H1 (cell line): ENCODE measurements around the gene USPL1. TPM values are rescaled to one million over a fixed set of nuclear protein-coding genes. Genes with fewer than 3 reads are reported as not detected.

Experiments
- CTCF ChIA-PET: fragments of 300-600 bp; sonication (Branson Sonifier 250); formaldehyde crosslinking; loops from one replicate; lab custom pipeline; 2021; ENCODE audit not compliant: partially characterized antibody; lab: Charles Lee
- POLR2A ChIA-PET: fragments of 300-600 bp; sonication (Branson Sonifier 250); formaldehyde crosslinking; loops from one replicate; lab custom pipeline; 2021; ENCODE audit warnings: inconsistent platforms; ENCODE audit not compliant: partially characterized antibody; lab: Charles Lee
- DNase-seq, 2 experiments: peaks; one replicate each; pipeline versions ENCODE4 v3.0.0 to v3.0.0-alpha.2; 2010 to 2022; ENCODE audit warnings: low spot score in 2 of 2, low read depth in 1 of 2, mixed read lengths in 1 of 2
- FAIRE-seq: peaks from 2 replicates; lab custom pipeline; 2011; peaks lifted over from hg19 to GRCh38; lab: Jason Lieb, UNC
- H2AFZ ChIP-seq: 2 replicates; pipeline ENCODE4 v1.8.1; 2012; ENCODE audit warnings: low read length, inconsistent platforms
- H2AK5ac ChIP-seq: 2 replicates; pipeline ENCODE4 v1.6.1; 2013; ENCODE audit warnings: low read depth, low read length
- H2BK120ac ChIP-seq: replicated peaks from 2 replicates; pipeline ENCODE3; 2013; ENCODE audit warnings: low read depth, low read length, inconsistent platforms
- H2BK12ac ChIP-seq: 2 replicates; pipeline ENCODE4 v1.6.1; 2013; ENCODE audit warnings: low read depth, low read length
- H2BK15ac ChIP-seq: 2 replicates; pipeline ENCODE4 v1.6.1; 2013; ENCODE audit warnings: low read length
- H2BK20ac ChIP-seq: 2 replicates; pipeline ENCODE4 v1.6.1; 2013; ENCODE audit warnings: low read length
- H2BK5ac ChIP-seq: 2 replicates; pipeline ENCODE4 v1.6.1; 2013; ENCODE audit warnings: low read depth, low read length
- H3K14ac ChIP-seq: 2 replicates; pipeline ENCODE4 v1.6.1; 2013; ENCODE audit warnings: inconsistent platforms; ENCODE audit not compliant: insufficient read length
- H3K18ac ChIP-seq: 2 replicates; pipeline ENCODE4 v1.6.1; 2013; ENCODE audit warnings: low read length; ENCODE audit errors: extremely low read depth
- H3K23ac ChIP-seq: 2 replicates; pipeline ENCODE4 v1.6.1; 2013; ENCODE audit warnings: inconsistent platforms; ENCODE audit not compliant: insufficient read length
- H3K23me2 ChIP-seq: 2 replicates; pipeline ENCODE4 v1.6.1; 2013; ENCODE audit warnings: low read depth, low read length
- H3K27ac ChIP-seq: 2 replicates; pipeline ENCODE4 v1.6.1; 2011; ENCODE audit warnings: low read depth, low read length, inconsistent platforms
- H3K27me3 ChIP-seq, 4 experiments: replicated peaks in 1 of 4; 1 replicate in 1 of 4; 2 replicates in 3 of 4; pipeline versions ENCODE4 v1.6.1 to v1.8.1; 2011 to 2013; ENCODE audit warnings: low read length in 3 of 4, mild to moderate bottlenecking in 3 of 4, inconsistent platforms in 2 of 4, mixed read lengths in 2 of 4, moderate library complexity in 1 of 4; ENCODE audit not compliant: control insufficient read depth in 3 of 4, insufficient read depth in 3 of 4; ENCODE audit errors: extremely low read depth in 1 of 4
- H3K36me3 ChIP-seq, 4 experiments: 2 replicates each; pipeline versions ENCODE4 v1.6.1 to v1.8.1; 2011 to 2013; ENCODE audit warnings: mild to moderate bottlenecking in 4 of 4, low read length in 3 of 4, moderate library complexity in 2 of 4, control low read depth in 1 of 4, inconsistent platforms in 1 of 4; ENCODE audit not compliant: insufficient read depth in 4 of 4, control insufficient read depth in 2 of 4
- H3K4ac ChIP-seq: replicated peaks from 2 replicates; pipeline ENCODE3; 2013; ENCODE audit warnings: low read length, low read depth, mixed read lengths, inconsistent platforms; ENCODE audit not compliant: insufficient read length
- H3K4me1 ChIP-seq, 4 experiments: replicated peaks in 1 of 4; 1 replicate in 1 of 4; 2 replicates in 3 of 4; pipeline versions ENCODE4 v1.6.1 to v1.8.1; 2011 to 2013; ENCODE audit warnings: low read length in 3 of 4, inconsistent platforms in 2 of 4, mixed read lengths in 1 of 4; ENCODE audit not compliant: insufficient read depth in 4 of 4, control insufficient read depth in 3 of 4
- H3K4me2 ChIP-seq, 2 experiments: 2 replicates each; pipeline versions ENCODE4 v1.6.1 to v1.8.1; 2011 to 2013; ENCODE audit warnings: low read depth in 2 of 2, low read length in 2 of 2, control low read depth in 1 of 2, inconsistent platforms in 1 of 2, mild to moderate bottlenecking in 1 of 2; ENCODE audit not compliant: insufficient read depth in 1 of 2
- H3K4me3 ChIP-seq, 4 experiments: fragments of 200-600, 300-600 bp in 1 of 4; sonication (generic), shearing (Covaris generic), sonication (Bioruptor Twin) in 1 of 4; 2 replicates each; pipeline versions ENCODE4 v1.5.1 to v1.8.1; 2011 to 2016; ENCODE audit warnings: low read length in 4 of 4, low read depth in 3 of 4, control low read depth in 2 of 4, inconsistent platforms in 2 of 4, mild to moderate bottlenecking in 2 of 4, mixed read lengths in 1 of 4, moderate library complexity in 1 of 4; ENCODE audit not compliant: insufficient read depth in 2 of 4; ENCODE audit errors: extremely low read depth in 1 of 4
- H3K56ac ChIP-seq: replicated peaks from 2 replicates; pipeline ENCODE3; 2013; ENCODE audit warnings: low read depth, mild to moderate bottlenecking, mixed read lengths, low read length, inconsistent platforms; ENCODE audit not compliant: insufficient read length
- H3K79me1 ChIP-seq: 2 replicates; pipeline ENCODE4 v1.6.1; 2013; ENCODE audit warnings: low read depth, low read length, control low read depth
- H3K79me2 ChIP-seq, 2 experiments: 2 replicates each; pipeline versions ENCODE4 v1.6.1 to v1.8.1; 2012 to 2013; ENCODE audit warnings: low read length in 2 of 2, mild to moderate bottlenecking in 2 of 2, inconsistent platforms in 1 of 2; ENCODE audit not compliant: insufficient read depth in 2 of 2, control insufficient read depth in 1 of 2
- H3K9ac ChIP-seq, 4 experiments: replicated peaks in 1 of 4; 1 replicate in 1 of 4; 2 replicates in 3 of 4; pipeline versions ENCODE4 v1.6.1 to v1.8.1; 2011 to 2013; ENCODE audit warnings: low read depth in 3 of 4, low read length in 3 of 4, control low read depth in 2 of 4, mild to moderate bottlenecking in 2 of 4, moderate library complexity in 2 of 4, inconsistent platforms in 1 of 4; ENCODE audit errors: extremely low read depth in 1 of 4
- H3K9me3 ChIP-seq, 2 experiments: 2 replicates each; pipeline versions ENCODE4 v1.6.1 to v1.8.1; 2012 to 2013; ENCODE audit warnings: mild to moderate bottlenecking in 2 of 2, moderate library complexity in 2 of 2, control low read depth in 1 of 2, inconsistent platforms in 1 of 2, low read depth in 1 of 2, low read length in 1 of 2, mixed read lengths in 1 of 2; ENCODE audit not compliant: insufficient read depth in 2 of 2
- H4K20me1 ChIP-seq, 2 experiments: replicated peaks in 1 of 2; 2 replicates each; pipeline versions ENCODE3 to v1.8.1; 2011 to 2013; ENCODE audit warnings: inconsistent platforms in 2 of 2, low read length in 2 of 2, mild to moderate bottlenecking in 1 of 2; ENCODE audit not compliant: insufficient read depth in 2 of 2, control insufficient read depth in 1 of 2
- H4K5ac ChIP-seq: 2 replicates; pipeline ENCODE4 v1.6.1; 2013; ENCODE audit warnings: low read length, low read depth, mixed read lengths, inconsistent platforms; ENCODE audit not compliant: insufficient read length
- H4K8ac ChIP-seq: 2 replicates; pipeline ENCODE4 v1.8.0; 2013; ENCODE audit warnings: mild to moderate bottlenecking, moderate library complexity, low read length, inconsistent platforms; ENCODE audit not compliant: insufficient read depth; ENCODE audit errors: extremely low read depth
- H4K91ac ChIP-seq: replicated peaks from 2 replicates; pipeline ENCODE3; 2013; ENCODE audit warnings: low read length, mixed read lengths, inconsistent platforms; ENCODE audit not compliant: insufficient read length
- CHD1 ChIP-seq: IDR thresholded peaks from 2 replicates; pipeline ENCODE4 v1.6.1; 2012; ENCODE audit warnings: low read depth, low read length, improper control_type of control experiment
- CHD2 ChIP-seq: IDR thresholded peaks from 2 replicates; pipeline ENCODE4 v1.6.1; 2012; ENCODE audit warnings: low read length, improper control_type of control experiment
- FOSL1 ChIP-seq: IDR thresholded peaks from 2 replicates; pipeline ENCODE4 v1.6.1; 2011; ENCODE audit warnings: mild to moderate bottlenecking, low read depth, low read length, moderate library complexity; ENCODE audit not compliant: insufficient read depth
- JUND ChIP-seq: IDR thresholded peaks from 2 replicates; pipeline ENCODE4 v1.6.1; 2011; ENCODE audit warnings: mild to moderate bottlenecking, improper control_type of control experiment, low read length
- KDM4A ChIP-seq: IDR thresholded peaks from one replicate; pipeline ENCODE4 v1.7.1; 2012; ENCODE audit warnings: low read depth, mild to moderate bottlenecking, moderate library complexity, low read length, inconsistent platforms; ENCODE audit not compliant: severe bottlenecking
- SAP30 ChIP-seq: fragments of 300-600 bp; sonication (generic); IDR thresholded peaks from 2 replicates; pipeline ENCODE4 v1.7.1; 2012; ENCODE audit warnings: low read length, moderate library complexity, mild to moderate bottlenecking, inconsistent platforms; ENCODE audit not compliant: insufficient read depth, insufficient replicate concordance
- TAF1 ChIP-seq: IDR thresholded peaks from 2 replicates; pipeline ENCODE4 v1.6.1; 2011; ENCODE audit warnings: mild to moderate bottlenecking, low read depth, low read length
- YY1 ChIP-seq: IDR thresholded peaks from 2 replicates; pipeline ENCODE4 v1.6.1; 2011; ENCODE audit warnings: low read depth, mild to moderate bottlenecking, low read length
- ZNF274 ChIP-seq: IDR thresholded peaks from 2 replicates; pipeline ENCODE4 v1.7.0; 2012; ENCODE audit warnings: low read length, borderline replicate concordance; ENCODE audit errors: extremely low read depth
- WGBS, 2 experiments: shearing (Covaris generic) in 1 of 2; methylation state at CpG; one replicate each; pipeline versions ENCODE4 v1.1.6 to v1.1.7; 2013 to 2015; ENCODE audit warnings: low lambda C conversion rate in 2 of 2, mixed read lengths in 2 of 2, inconsistent platforms in 1 of 2, low coverage in 1 of 2, missing lambda C conversion rate in 1 of 2; ENCODE audit not compliant: insufficient replicate concordance in 2 of 2, insufficient coverage in 1 of 2, insufficient read length in 1 of 2; ENCODE audit errors: extremely low coverage in 1 of 2, missing lambda C conversion rate in 1 of 2; 5-methylcytosine and 5-hydroxymethylcytosine counted together
- polyA plus RNA-seq, 7 experiments: library from polyadenylated mRNA; depleted of rRNA in 3 of 7; stranded (reverse) in 5 of 7; unstranded in 2 of 7; fragments of >200 nt in 5 of 7; fragments of 200-250 nt in 2 of 7; gene quantifications; 1 replicate in 5 of 7; 2 replicates in 1 of 7; 4 replicates in 1 of 7; pipeline versions ENCODE4 v1.2.1 to v1.2.3, GENCODE V29; 2011 to 2013; ENCODE audit warnings: missing spikeins in 2 of 7, mixed read lengths in 2 of 7
- total RNA-seq: library from RNA; stranded (reverse); fragmentation: NEBNext Ultra II Directional; extraction: Animal tissue kit (Norgen Biotek cat#: 25700); gene quantifications from 2 replicates; pipeline ENCODE4 v1.2.1, GENCODE V29; 2021
- TF ChIP-seq, protein P1 (sequence below): IDR thresholded peaks from 2 replicates; pipeline ENCODE4 v1.6.1; 2012; ENCODE audit warnings: inconsistent platforms

The USPL1 gene
- total and polyA plus RNA-seq, 2 of the 8 experiments (the other 6 are each of a cell fraction or from before 2014, with no cell fraction given): 6.3 to 17.1 TPM

DNA sequence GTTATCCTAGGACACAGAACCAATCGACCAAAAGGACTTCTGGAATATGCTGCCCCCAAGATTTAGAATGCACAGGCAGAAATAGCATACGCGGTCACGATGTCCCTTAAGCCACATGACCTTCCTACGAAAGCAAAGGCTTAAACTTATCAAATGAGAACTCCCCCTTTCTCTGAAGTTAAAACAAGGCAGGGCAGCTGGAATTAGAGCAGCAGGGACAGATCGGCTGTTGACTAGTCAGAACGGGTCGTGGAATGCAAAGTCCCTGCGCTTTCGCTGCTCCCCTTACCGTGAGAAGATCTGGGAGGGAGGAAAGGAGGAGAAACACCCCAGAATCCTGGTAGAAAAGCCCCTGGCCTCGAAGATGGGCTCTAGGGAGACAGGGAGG is 799 bp upstream of the USPL1 start:
- ChIA-PET CTCF (interaction anchor here (0.6 kb wide), 1 partner anchor 19 kb away, joined by 4 read pairs; no protein-coding TSS in a partner anchor), POLR2A (interaction anchor here (0.9 to 2.3 kb wide), 10 partner anchors 8 to 171 kb away, joined by 3 to 8 read pairs (median 5); partner anchors contain the start of gene HMGB1)
- Histone ChIP-seq H2BK15ac (no peak overlapping the region), H3K23ac (no peak overlapping the region), H4K91ac (peak overlapping the region; percentile 94), H3K36me3 (peaks cover 0 to 2% (median 0%) of the 10 kb centered on the region in 4 experiments; a peak in 1 of 8 replicates), H3K56ac (peak overlapping the region; percentile 50), H3K27ac (peak overlapping the region; percentile 90), H2BK12ac (peak overlapping the region; percentile 56), H3K9me3 (no peaks in the 10 kb centered on the region), H2AK5ac (no peak overlapping the region), H2BK20ac (no peak overlapping the region), H2BK120ac (peak overlapping the region; percentile 5), H3K14ac (no peak overlapping the region), H4K5ac (peak overlapping the region; percentile 57), H4K20me1 (peaks cover 0 to 5% of the 10 kb centered on the region in 2 experiments), H3K9ac (peak overlapping the region; percentile 84 to 92 (median 88)), H2BK5ac (peak overlapping the region; percentile 97), H3K27me3 (no peaks in the 10 kb centered on the region), H4K8ac (peak overlapping the region; percentile 92), H3K23me2 (peaks cover 13% of the 10 kb centered on the region), H3K4me2 (peak overlapping the region; percentile 84 to 91), H3K79me2 (peaks cover 16 to 71% of the 10 kb centered on the region in 2 experiments), H3K4ac (no peak overlapping the region), H3K79me1 (no peaks in the 10 kb centered on the region), H2AFZ (0 out of 2 replicates have a peak overlapping the region, but pooled peaks have one; percentile 30), H3K18ac (peak overlapping the region; percentile 92), H3K4me1 (0 out of 7 replicates have a peak, but pooled peaks cover 0 to 3% (median 1%) of the 10 kb centered on the region in 4 experiments), H3K4me3 (peak overlapping the region; percentile 91 to 97 (median 94))
- WGBS, 2 experiments: 2% methylated on average over 12 of the region's 12 CpGs; no CpG with 5 or more reads in 1 of the 2 experiments
- FAIRE-seq (no peak), DNase-seq (peak in 1 of 2 experiments; percentile 17)
- TF ChIP-seq CHD2 (no peak), KDM4A (no peak), CHD1 (no peak), YY1 (no peak), TAF1 (peak; percentile 73; the same call in 1 of the 2 replicates), SAP30 (no peak), ZNF274 (no peak), JUND (no peak), FOSL1 (no peak)
- TF ChIP-seq, protein P1, sequence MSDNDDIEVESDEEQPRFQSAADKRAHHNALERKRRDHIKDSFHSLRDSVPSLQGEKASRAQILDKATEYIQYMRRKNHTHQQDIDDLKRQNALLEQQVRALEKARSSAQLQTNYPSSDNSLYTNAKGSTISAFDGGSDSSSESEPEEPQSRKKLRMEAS: no peak
